GM12878 (cell line): Measurements from ENCODE around the gene ZNF804A. TPM values are rescaled to one million over a fixed set of nuclear protein-coding genes. Genes with fewer than 3 reads are reported as not detected.

ENCODE experiments used
- ATAC-seq: fragments of 200-7000 bp; cut with Tn5 transposase; 3 replicates; pipeline ENCODE4 v1.9.1; 2020; ENCODE audit warnings: mild to moderate bottlenecking, moderate library complexity
- BruUV-seq: library from RNA; stranded (reverse); fragments of 400-500 nt; replicated peaks from 2 replicates; lab custom pipeline; 2021; lab: Mats Ljungman, UMichigan
- CTCF ChIA-PET: fragments of 300-600 bp; sonication (Branson Sonifier 250); formaldehyde crosslinking; extraction: SDS; loops from one replicate; lab custom pipeline; 2021; ENCODE audit warnings: inconsistent platforms; lab: Yijun Ruan, JAX
- POLR2A ChIA-PET: fragments of 350-600 bp; formaldehyde crosslinking; extraction: SDS; loops from one replicate; lab custom pipeline; 2021; ENCODE audit warnings: inconsistent platforms; lab: Charles Lee
- RAD21 ChIA-PET: fragments of 300-600 bp; sonication (Branson Sonifier 250); formaldehyde crosslinking; loops from one replicate; lab custom pipeline; 2023; ENCODE audit warnings: antibody characterized with exemption; ENCODE audit not compliant: unreplicated experiment; lab: Charles Lee
- SMC1A ChIA-PET: fragments of 300-600 bp; sonication (Branson Sonifier 250); formaldehyde crosslinking; loops from one replicate; lab custom pipeline; 2023; ENCODE audit not compliant: unreplicated experiment, uncharacterized antibody; lab: Charles Lee
- DNase-seq: peaks from one replicate; pipeline ENCODE4 v3.0.0-alpha.2; 2011; ENCODE audit warnings: low read depth, low spot score
- FAIRE-seq: peaks from 3 replicates; lab custom pipeline; 2011; peaks lifted over from hg19 to GRCh38; lab: Jason Lieb, UNC
- H2AFZ ChIP-seq: 2 replicates; pipeline ENCODE4 v1.6.0; 2011; ENCODE audit warnings: low read depth, low read length, control low read depth; ENCODE audit not compliant: control insufficient read depth
- H3K27ac ChIP-seq: 2 replicates; pipeline ENCODE4 v1.5.1; 2011; ENCODE audit warnings: control low read depth; ENCODE audit not compliant: control insufficient read depth, insufficient read depth
- H3K27me3 ChIP-seq, 2 experiments: replicated peaks in 1 of 2; 2 replicates each; pipeline versions ENCODE4 v1.6.0 to v1.6.1; 2011; ENCODE audit warnings: low read length in 1 of 2; ENCODE audit not compliant: control insufficient read depth in 2 of 2, insufficient read depth in 2 of 2
- H3K36me3 ChIP-seq, 2 experiments: 2 replicates each; pipeline ENCODE4 v1.5.1; 2011; ENCODE audit warnings: low read length in 1 of 2; ENCODE audit not compliant: control insufficient read depth in 2 of 2, insufficient read depth in 2 of 2
- H3K4me1 ChIP-seq: 2 replicates; pipeline ENCODE4 v1.6.1; 2011; ENCODE audit warnings: mild to moderate bottlenecking, low read length, moderate library complexity, mixed read lengths; ENCODE audit not compliant: control insufficient read depth, insufficient read depth
- H3K4me2 ChIP-seq: 2 replicates; pipeline ENCODE4 v1.6.0; 2011; ENCODE audit warnings: control low read depth; ENCODE audit not compliant: control insufficient read depth, insufficient read depth
- H3K4me3 ChIP-seq: fragments of 200-600 bp; sonication (generic); 2 replicates; pipeline ENCODE4 v1.5.1; 2016
- H3K79me2 ChIP-seq: 2 replicates; pipeline ENCODE4 v1.6.0; 2011; ENCODE audit warnings: low read length; ENCODE audit not compliant: control insufficient read depth, insufficient read depth
- H3K9ac ChIP-seq: 2 replicates; pipeline ENCODE4 v1.8.0; 2011; ENCODE audit warnings: low read length, control low read depth, mixed read lengths; ENCODE audit not compliant: control insufficient read depth, insufficient read depth
- H3K9me3 ChIP-seq: replicated peaks from 3 replicates; pipeline ENCODE4 v1.5.1; 2011; ENCODE audit warnings: mild to moderate bottlenecking, low read length; ENCODE audit not compliant: control insufficient read depth, insufficient read depth
- H4K20me1 ChIP-seq: 2 replicates; pipeline ENCODE4 v1.6.0; 2011; ENCODE audit not compliant: control insufficient read depth, insufficient read depth
- ATF2 ChIP-seq: IDR thresholded peaks from 2 replicates; pipeline ENCODE4 v1.6.1; 2012; ENCODE audit warnings: low read length, inconsistent platforms
- FOXM1 ChIP-seq: IDR thresholded peaks from 2 replicates; pipeline ENCODE4 v1.6.1; 2012; ENCODE audit warnings: low read depth, mild to moderate bottlenecking, inconsistent platforms, low read length, moderate library complexity
- HDGF ChIP-seq: fragments of 450-650 bp; IDR thresholded peaks from 2 replicates; pipeline ENCODE4 v1.6.1; 2016; ENCODE audit warnings: antibody characterized with exemption
- MEF2B ChIP-seq: fragments of 450-650 bp; IDR thresholded peaks from 2 replicates; pipeline ENCODE4 v1.6.1; 2018; ENCODE audit warnings: mild to moderate bottlenecking, moderate library complexity; ENCODE audit not compliant: partially characterized antibody, poor library complexity, severe bottlenecking
- SMAD1 ChIP-seq: fragments of 450-650 bp; IDR thresholded peaks from 2 replicates; pipeline ENCODE4 v1.6.1; 2018; ENCODE audit warnings: mild to moderate bottlenecking, low read depth; ENCODE audit not compliant: partially characterized antibody
- SREBF1 ChIP-seq: IDR thresholded peaks from 2 replicates; pipeline ENCODE4 v1.6.1; 2012; ENCODE audit warnings: mild to moderate bottlenecking, low read length
- SRF ChIP-seq, 2 experiments: IDR thresholded peaks; 2 replicates each; pipeline ENCODE4 v1.6.1; 2011; ENCODE audit warnings: low read depth in 2 of 2, low read length in 2 of 2, mild to moderate bottlenecking in 1 of 2, moderate library complexity in 1 of 2
- ZBTB4 ChIP-seq: fragments of 450-650 bp; formaldehyde crosslinking; IDR thresholded peaks from 2 replicates; pipeline ENCODE4 v1.4.0; 2022; ENCODE audit warnings: mild to moderate bottlenecking, moderate library complexity
- ZNF384 ChIP-seq: IDR thresholded peaks from 2 replicates; pipeline ENCODE4 v1.6.1; 2012; ENCODE audit warnings: low read depth, mild to moderate bottlenecking, low read length, improper control_type of control experiment, borderline replicate concordance
- ZZZ3 ChIP-seq: IDR thresholded peaks from 2 replicates; pipeline ENCODE4 v1.6.1; 2011; ENCODE audit warnings: low read depth; ENCODE audit not compliant: control insufficient read depth, insufficient read length
- WGBS: methylation state at CpG from one replicate; pipeline ENCODE4 v1.1.6; 2016; ENCODE audit warnings: low lambda C conversion rate; ENCODE audit not compliant: insufficient replicate concordance, insufficient coverage; ENCODE audit errors: missing lambda C conversion rate; 5-methylcytosine and 5-hydroxymethylcytosine counted together
- in situ Hi-C: fragments of 300-500 bp; cut with MboI; formaldehyde crosslinking; loops from 9 replicates; pipeline ENCODE4 v1.14.3; 2018; ENCODE audit warnings: mixed read lengths
- intact Hi-C: fragments of 100-400 bp; cut with micrococcal nuclease; formaldehyde crosslinking; loops from one replicate; pipeline ENCODE4 v1.14.2; 2022; ENCODE audit not compliant: unreplicated experiment
- polyA plus RNA-seq, 11 experiments: library from polyadenylated mRNA; depleted of rRNA in 4 of 11; unstranded in 6 of 11; stranded (reverse) in 5 of 11; fragments of >200 nt; fragmentation: Nextera tagmentation in 4 of 11; fragmentation: Illumina TruSeq in 1 of 11; extraction: Ambion mirVana in 4 of 11; extraction: Trizol in 1 of 11; gene quantifications; 1 replicate in 1 of 11; 2 replicates in 10 of 11; pipeline versions ENCODE4 v1.2.1 to v1.2.3, GENCODE V29; 2011 to 2016; ENCODE audit warnings: inconsistent platforms in 2 of 11, missing spikeins in 2 of 11, low read depth in 1 of 11
- total RNA-seq, 4 experiments: library from RNA; depleted of rRNA in 3 of 4; stranded (reverse); fragments of >200 nt in 3 of 4; fragmentation: Illumina TruSeq in 1 of 4; extraction: Trizol in 1 of 4; gene quantifications; 2 replicates each; pipeline versions ENCODE4 v1.2.1 to v1.2.3, GENCODE V29; 2013 to 2021

Gene ZNF804A
- total and polyA plus RNA-seq, 10 of the 15 experiments (the other 5 are each of a cell fraction or from before 2014, with no cell fraction given): 0.19 to 2.3 (median 1.4) TPM

GRCh38 chr2:184577743-184578142 is 20.6 kb upstream of the ZNF804A start:
- H3K27me3 ChIP-seq: no peaks in the 10 kb centered on the region
- no peaks in the 10 kb centered on the region for H3K9me3 ChIP-seq
- no peak overlapping the region for H3K4me2 ChIP-seq
- ATAC-seq (no peak), FAIRE-seq (no peak), DNase-seq (no peak)
- no peaks in the 10 kb centered on the region for H3K36me3 ChIP-seq
- WGBS: 0% methylated on average over 4 of the region's 4 CpGs
- no peak overlapping the region for H2AFZ ChIP-seq
- ChIA-PET RAD21 (no interaction called here), SMC1A (no interaction called here), POLR2A (no interaction called here), CTCF (no interaction called here)
- no TSS peak for BruUV-seq
- no peaks in the 10 kb centered on the region for H4K20me1 ChIP-seq
- intact Hi-C loops (no loop called here), in situ Hi-C loops (no loop called here)
- no peaks in the 10 kb centered on the region for H3K79me2 ChIP-seq
- H3K9ac ChIP-seq: no peak overlapping the region
- no peak overlapping the region for H3K27ac ChIP-seq
- H3K4me3 ChIP-seq: no peak overlapping the region
- TF ChIP-seq SREBF1: no peak
- TF ChIP-seq ZZZ3: no peak
- no peak for TF ChIP-seq SRF (IDR thresholded peaks at IDR 0.05; ENCODE audit: low read depth in 2 of 2, low read length in 2 of 2)
- no peak for TF ChIP-seq HDGF
- TF ChIP-seq ATF2: no peak
- no peak for TF ChIP-seq ZBTB4 (CRISPR knock-in tag)
- TF ChIP-seq SMAD1: no peak
- no peak for TF ChIP-seq ZNF384
- TF ChIP-seq MEF2B: no peak
- no peak for TF ChIP-seq FOXM1
- no peaks in the 10 kb centered on the region for H3K4me1 ChIP-seq
